ENCODE data around the gene GLP2R.

GLP2R gene

GRCh38 chr17:9872852-9873251, 47.1 kb downstream of the GLP2R start:
- TF ChIP-seq CTCF (conservative IDR thresholded peaks at IDR 0.05) (no peak), ZFX (IDR thresholded peaks at IDR 0.05) (no peak)
- no peak overlapping the region for H3K27ac ChIP-seq

GRCh38 chr17:9874722-9875121, 49.0 kb downstream of the GLP2R start:
- no peak overlapping the region for H3K27ac ChIP-seq
- TF ChIP-seq ZFX (IDR thresholded peaks at IDR 0.05): no peak
- TF ChIP-seq CTCF (conservative IDR thresholded peaks at IDR 0.05): peak; percentile 11

GRCh38 chr17:9875441-9875840, 49.7 kb downstream of the GLP2R start:
- TF ChIP-seq CTCF (conservative IDR thresholded peaks at IDR 0.05): no peak
- no peak for TF ChIP-seq ZFX (IDR thresholded peaks at IDR 0.05)
- H3K27ac ChIP-seq: no peak overlapping the region

- TF ChIP-seq CTCF (conservative IDR thresholded peaks at IDR 0.05): no peak
- TF ChIP-seq ZFX (IDR thresholded peaks at IDR 0.05): no peak
- no peak overlapping the region for H3K27ac ChIP-seq
Observed at GRCh38 chr17:9878356-9878755, 52.6 kb downstream of the GLP2R start.

GRCh38 chr17:9878786-9879525, 53.2 kb downstream of the GLP2R start:
- TF ChIP-seq ZFX (IDR thresholded peaks at IDR 0.05): no peak
- TF ChIP-seq CTCF (conservative IDR thresholded peaks at IDR 0.05): no peak
- H3K27ac ChIP-seq: no peak overlapping the region

GRCh38 chr17:9880582-9880999, 54.9 kb downstream of the GLP2R start:
- H3K27ac ChIP-seq: no peak overlapping the region
- no peak for TF ChIP-seq CTCF (conservative IDR thresholded peaks at IDR 0.05)
- TF ChIP-seq ZFX (IDR thresholded peaks at IDR 0.05): no peak

- no peak overlapping the region for H3K27ac ChIP-seq
- TF ChIP-seq CTCF (conservative IDR thresholded peaks at IDR 0.05): no peak
- TF ChIP-seq ZFX (IDR thresholded peaks at IDR 0.05): no peak
Observed at GRCh38 chr17:9883451-9883850, 57.7 kb downstream of the GLP2R start.

Data from C4-2B (cell line).